Transverse colon (tissue), 4 donors: Measurements from ENCODE around the gene RUSC1.

Source experiments
- CTCF ChIP-seq, 5 experiments: fragments of 200-600 bp in 3 of 5; fragments of 450-650 bp in 2 of 5; sonication (generic) in 3 of 5; IDR thresholded peaks; 1 replicate in 2 of 5; 2 replicates in 3 of 5; pipeline ENCODE4 v1.5.1; 2016 to 2017; ENCODE audit warnings: antibody characterized with exemption in 5 of 5, inconsistent platforms in 3 of 5, mild to moderate bottlenecking in 2 of 5, moderate library complexity in 1 of 5
- POLR2AphosphoS5 ChIP-seq, 3 donors: sonication (generic); formaldehyde crosslinking; IDR thresholded peaks; one replicate each; pipeline ENCODE4 v1.6.1; 2016; ENCODE audit warnings: antibody characterized with exemption in 3 of 3

GRCh38 chr1:155327981-155328380 is 7.3 kb downstream of the RUSC1 start:
- no peak for TF ChIP-seq POLR2AphosphoS5 (IDR thresholded peaks at IDR 0.05)
- no peak for TF ChIP-seq CTCF (IDR thresholded peaks at IDR 0.05)
